Measurements from ENCODE around the gene VPS13D.

DNA sequence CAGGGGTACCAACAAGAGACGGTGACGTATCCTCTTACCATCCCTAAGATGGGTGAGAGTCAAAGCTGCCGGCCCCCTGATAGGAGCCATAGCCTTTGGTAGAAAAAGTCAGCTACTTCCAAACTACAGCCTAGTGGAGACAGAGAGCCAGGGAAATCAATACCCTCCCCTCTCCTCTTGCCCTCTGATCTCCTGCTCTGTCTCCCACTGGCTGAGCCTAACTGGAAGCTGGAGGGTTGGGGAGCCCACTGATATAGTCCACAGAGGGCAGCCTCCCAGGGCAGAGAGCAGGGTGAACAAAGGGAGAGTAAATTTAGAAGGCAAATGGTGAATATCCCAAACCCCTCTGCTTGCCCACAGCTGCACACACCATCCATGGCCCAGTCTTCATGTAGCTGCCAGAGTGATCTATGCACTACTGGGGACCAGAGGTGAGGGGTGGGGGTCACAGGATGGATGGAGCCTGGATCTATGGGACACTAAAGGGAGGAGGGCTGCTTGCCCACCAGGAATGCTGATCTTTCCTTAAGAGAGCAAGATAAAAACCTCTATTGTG is 308.2 kb downstream of the VPS13D start:
- TF ChIP-seq, protein P1, sequence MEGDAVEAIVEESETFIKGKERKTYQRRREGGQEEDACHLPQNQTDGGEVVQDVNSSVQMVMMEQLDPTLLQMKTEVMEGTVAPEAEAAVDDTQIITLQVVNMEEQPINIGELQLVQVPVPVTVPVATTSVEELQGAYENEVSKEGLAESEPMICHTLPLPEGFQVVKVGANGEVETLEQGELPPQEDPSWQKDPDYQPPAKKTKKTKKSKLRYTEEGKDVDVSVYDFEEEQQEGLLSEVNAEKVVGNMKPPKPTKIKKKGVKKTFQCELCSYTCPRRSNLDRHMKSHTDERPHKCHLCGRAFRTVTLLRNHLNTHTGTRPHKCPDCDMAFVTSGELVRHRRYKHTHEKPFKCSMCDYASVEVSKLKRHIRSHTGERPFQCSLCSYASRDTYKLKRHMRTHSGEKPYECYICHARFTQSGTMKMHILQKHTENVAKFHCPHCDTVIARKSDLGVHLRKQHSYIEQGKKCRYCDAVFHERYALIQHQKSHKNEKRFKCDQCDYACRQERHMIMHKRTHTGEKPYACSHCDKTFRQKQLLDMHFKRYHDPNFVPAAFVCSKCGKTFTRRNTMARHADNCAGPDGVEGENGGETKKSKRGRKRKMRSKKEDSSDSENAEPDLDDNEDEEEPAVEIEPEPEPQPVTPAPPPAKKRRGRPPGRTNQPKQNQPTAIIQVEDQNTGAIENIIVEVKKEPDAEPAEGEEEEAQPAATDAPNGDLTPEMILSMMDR (IDR thresholded peaks at IDR 0.05; ENCODE audit: low read depth, low read length), result no peak
- TF ChIP-seq, protein P2, sequence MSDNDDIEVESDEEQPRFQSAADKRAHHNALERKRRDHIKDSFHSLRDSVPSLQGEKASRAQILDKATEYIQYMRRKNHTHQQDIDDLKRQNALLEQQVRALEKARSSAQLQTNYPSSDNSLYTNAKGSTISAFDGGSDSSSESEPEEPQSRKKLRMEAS (IDR thresholded peaks at IDR 0.05; ENCODE audit: low read depth, low read length), result no peak
- no peak for TF ChIP-seq POLR2A (IDR thresholded peaks at IDR 0.05; ENCODE audit: extremely low read depth, insufficient read length)
